Calu3 (cell line): Measurements from ENCODE around the gene WTAP. TPM values are rescaled to one million over a fixed set of nuclear protein-coding genes. Genes with fewer than 3 reads are reported as not detected.
"Not testable (repeated sequence)": the region's sequence is repeated elsewhere in the genome, so short reads cannot be mapped to it uniquely, and the experiment has no call there.

Source experiments
- BruUV-seq: library from RNA; stranded (reverse); fragments of 400-500 nt; replicated peaks from 2 replicates; lab custom pipeline; 2021; lab: Mats Ljungman, UMichigan
- CTCF ChIA-PET: fragments of 300-600 bp; sonication (Branson Sonifier 250); formaldehyde crosslinking; loops from one replicate; lab custom pipeline; 2022; ENCODE audit warnings: antibody characterized with exemption; lab: Charles Lee
- DNase-seq: peaks from one replicate; pipeline ENCODE4 v3.0.0; 2022
- H3K27ac Mint-ChIP-seq: one replicate; pipeline ENCODE4 v1.8.0; 2022; ENCODE audit warnings: mixed read lengths; ENCODE audit not compliant: unreplicated experiment
- H3K27me3 Mint-ChIP-seq: one replicate; pipeline ENCODE4 v1.8.0; 2022; ENCODE audit warnings: mixed read lengths; ENCODE audit not compliant: unreplicated experiment
- H3K36me3 Mint-ChIP-seq: one replicate; pipeline ENCODE4 v1.8.0; 2022; ENCODE audit warnings: mild to moderate bottlenecking, moderate library complexity, mixed read lengths; ENCODE audit not compliant: insufficient read depth, unreplicated experiment
- H3K4me1 Mint-ChIP-seq: one replicate; pipeline ENCODE4 v1.8.0; 2022; ENCODE audit warnings: mild to moderate bottlenecking, low read depth, mixed read lengths; ENCODE audit not compliant: unreplicated experiment
- H3K4me3 Mint-ChIP-seq: one replicate; pipeline ENCODE4 v1.8.0; 2022; ENCODE audit warnings: mild to moderate bottlenecking, low read depth, moderate library complexity, mixed read lengths; ENCODE audit not compliant: unreplicated experiment
- H3K9me3 Mint-ChIP-seq: one replicate; pipeline ENCODE4 v1.8.0; 2022; ENCODE audit warnings: low read depth, mixed read lengths; ENCODE audit not compliant: unreplicated experiment
- intact Hi-C: fragments of 100-400 bp; cut with micrococcal nuclease; formaldehyde crosslinking; loops from one replicate; pipeline ENCODE4 v1.10.0; 2022; ENCODE audit not compliant: unreplicated experiment
- total RNA-seq: library from RNA; stranded (reverse); gene quantifications from 2 replicates; pipeline ENCODE4 v1.2.3, GENCODE V29; 2022
- TF ChIP-seq, protein P1 (sequence below): fragments of 200-600 bp; IDR thresholded peaks from one replicate; pipeline ENCODE4 v1.8.0; 2022; ENCODE audit warnings: antibody characterized with exemption; ENCODE audit not compliant: unreplicated experiment

The WTAP gene
- total RNA-seq, 1 experiment from 2014 or later = 103 TPM

DNA sequence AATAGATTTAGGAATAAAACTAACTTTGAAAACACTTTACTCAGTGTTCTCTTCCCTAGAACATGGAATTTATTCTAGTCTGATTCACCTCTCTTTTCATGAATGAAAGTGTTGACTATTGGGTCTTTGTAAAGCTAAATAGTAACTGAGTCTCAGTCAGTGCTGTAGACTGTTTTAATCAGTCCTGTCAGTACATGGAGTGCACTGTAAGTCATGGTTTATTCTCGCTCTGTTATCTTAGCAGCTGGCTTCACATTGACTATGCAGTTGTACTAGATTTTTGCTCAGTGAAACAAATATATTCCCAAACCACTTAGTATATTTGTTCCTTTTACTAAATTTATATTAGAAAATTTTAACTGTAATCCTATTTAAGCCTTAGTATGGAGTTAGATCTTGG is 19.5 kb downstream of the WTAP start:
- Mint-ChIP-seq H3K27ac (no peak overlapping the region), H3K36me3 (peaks cover 42% of the 10 kb centered on the region), H3K4me3 (no peak overlapping the region), H3K9me3 (no peaks in the 10 kb centered on the region), H3K27me3 (no peaks in the 10 kb centered on the region), H3K4me1 (no peaks in the 10 kb centered on the region)
- no peak for DNase-seq
- TF ChIP-seq, protein P1, sequence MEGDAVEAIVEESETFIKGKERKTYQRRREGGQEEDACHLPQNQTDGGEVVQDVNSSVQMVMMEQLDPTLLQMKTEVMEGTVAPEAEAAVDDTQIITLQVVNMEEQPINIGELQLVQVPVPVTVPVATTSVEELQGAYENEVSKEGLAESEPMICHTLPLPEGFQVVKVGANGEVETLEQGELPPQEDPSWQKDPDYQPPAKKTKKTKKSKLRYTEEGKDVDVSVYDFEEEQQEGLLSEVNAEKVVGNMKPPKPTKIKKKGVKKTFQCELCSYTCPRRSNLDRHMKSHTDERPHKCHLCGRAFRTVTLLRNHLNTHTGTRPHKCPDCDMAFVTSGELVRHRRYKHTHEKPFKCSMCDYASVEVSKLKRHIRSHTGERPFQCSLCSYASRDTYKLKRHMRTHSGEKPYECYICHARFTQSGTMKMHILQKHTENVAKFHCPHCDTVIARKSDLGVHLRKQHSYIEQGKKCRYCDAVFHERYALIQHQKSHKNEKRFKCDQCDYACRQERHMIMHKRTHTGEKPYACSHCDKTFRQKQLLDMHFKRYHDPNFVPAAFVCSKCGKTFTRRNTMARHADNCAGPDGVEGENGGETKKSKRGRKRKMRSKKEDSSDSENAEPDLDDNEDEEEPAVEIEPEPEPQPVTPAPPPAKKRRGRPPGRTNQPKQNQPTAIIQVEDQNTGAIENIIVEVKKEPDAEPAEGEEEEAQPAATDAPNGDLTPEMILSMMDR = no peak
- intact Hi-C loops = no loop called here
- CTCF ChIA-PET = no interaction called here
- BruUV-seq = no TSS peak

DNA sequence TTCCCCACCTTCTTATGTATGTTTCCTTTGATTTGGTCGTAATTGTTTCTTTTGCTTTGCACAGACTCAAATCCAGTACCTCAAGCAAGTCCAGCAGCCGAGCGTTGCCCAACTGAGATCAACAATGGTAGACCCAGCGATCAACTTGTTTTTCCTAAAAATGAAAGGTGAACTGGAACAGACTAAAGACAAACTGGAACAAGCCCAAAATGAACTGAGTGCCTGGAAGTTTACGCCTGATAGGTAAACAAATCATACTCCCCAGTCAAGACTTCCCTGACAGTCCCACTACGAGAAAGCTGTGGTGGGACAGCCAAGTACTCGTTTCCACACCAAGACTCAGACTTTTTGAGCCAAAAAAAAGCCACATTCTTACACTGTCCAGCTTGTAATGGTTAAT is 20.8 kb downstream of the WTAP start:
- DNase-seq, intact Hi-C loops, BruUV-seq, H3K27ac Mint-ChIP-seq, CTCF ChIA-PET, H3K27me3 Mint-ChIP-seq, H3K4me3 Mint-ChIP-seq, H3K4me1 Mint-ChIP-seq, H3K9me3 Mint-ChIP-seq: not testable (repeated sequence)
- peaks cover 43% of the 10 kb centered on the region for H3K36me3 Mint-ChIP-seq

DNA sequence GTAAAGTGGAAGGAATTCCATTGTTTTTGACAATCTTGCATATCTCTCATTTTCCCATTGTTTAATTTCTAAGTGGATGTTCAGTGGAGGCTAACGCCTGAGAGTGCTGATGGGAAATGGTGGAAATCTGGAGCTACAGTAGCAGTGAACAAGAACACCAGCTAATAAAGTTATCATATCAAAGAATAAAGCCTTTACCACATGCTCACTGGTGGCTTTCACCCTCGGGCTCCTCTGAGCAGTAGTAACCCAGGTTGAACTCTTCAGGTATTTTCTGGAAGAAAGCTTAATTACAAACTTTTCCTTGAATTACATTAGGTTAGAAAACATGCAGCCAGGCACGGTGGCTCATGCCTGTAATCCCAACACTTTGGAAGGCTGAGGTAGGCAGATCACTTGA is 24.1 kb downstream of the WTAP start:
- Mint-ChIP-seq H3K4me1 (no peaks in the 10 kb centered on the region), H3K4me3 (no peak overlapping the region), H3K36me3 (peaks cover 55% of the 10 kb centered on the region), H3K9me3 (no peaks in the 10 kb centered on the region), H3K27me3 (no peaks in the 10 kb centered on the region), H3K27ac (no peak overlapping the region)
- CTCF ChIA-PET = no interaction called here
- no peak for DNase-seq
- TF ChIP-seq, protein P1 = no peak
- no TSS peak for BruUV-seq
- intact Hi-C loops = no loop called here

DNA sequence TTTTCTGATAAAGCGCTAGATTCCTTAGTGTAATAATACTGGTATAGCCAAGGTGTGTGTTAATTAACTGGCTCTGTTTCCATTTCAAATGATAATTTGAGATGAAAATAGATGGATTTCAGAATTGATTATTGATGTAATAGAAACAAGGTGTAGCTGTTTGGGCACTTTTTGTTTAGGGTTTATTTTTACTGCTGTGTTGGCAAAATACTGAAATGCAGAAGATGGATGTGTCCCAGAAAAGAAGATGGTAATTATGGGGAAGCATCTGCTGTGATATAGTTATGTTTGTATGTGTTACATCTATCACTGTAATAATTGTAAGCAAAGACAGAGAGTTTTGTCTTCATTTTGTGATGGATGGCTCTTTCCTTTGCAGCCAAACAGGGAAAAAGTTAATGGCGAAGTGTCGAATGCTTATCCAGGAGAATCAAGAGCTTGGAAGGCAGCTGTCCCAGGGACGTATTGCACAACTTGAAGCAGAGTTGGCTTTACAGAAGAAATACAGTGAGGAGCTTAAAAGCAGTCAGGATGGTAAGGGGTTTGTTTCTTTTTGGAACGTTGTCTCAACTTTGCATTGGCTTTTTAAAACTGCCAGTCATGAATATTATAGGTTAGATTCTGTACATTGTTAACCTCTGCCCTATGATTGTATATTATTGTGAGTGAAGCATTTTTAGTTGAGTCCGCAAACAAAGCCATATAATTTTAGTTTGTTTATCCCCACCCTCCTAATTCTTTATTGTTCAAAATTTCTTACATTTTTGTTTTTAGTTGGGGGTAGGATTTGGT is 26.0 kb downstream of the WTAP start:
- Mint-ChIP-seq H3K27me3 (no peaks in the 10 kb centered on the region), H3K4me1 (peaks cover 3% of the 10 kb centered on the region), H3K9me3 (no peaks in the 10 kb centered on the region), H3K36me3 (peaks cover 68% of the 10 kb centered on the region), H3K4me3 (no peak overlapping the region), H3K27ac (no peak overlapping the region)
- DNase-seq = no peak
- intact Hi-C loops = loop anchor here (2.0 kb wide), 1 partner anchor 14 kb away; no protein-coding TSS in a partner anchor
- TF ChIP-seq, protein P1 = no peak
- CTCF ChIA-PET = no interaction called here
- BruUV-seq = no TSS peak

DNA sequence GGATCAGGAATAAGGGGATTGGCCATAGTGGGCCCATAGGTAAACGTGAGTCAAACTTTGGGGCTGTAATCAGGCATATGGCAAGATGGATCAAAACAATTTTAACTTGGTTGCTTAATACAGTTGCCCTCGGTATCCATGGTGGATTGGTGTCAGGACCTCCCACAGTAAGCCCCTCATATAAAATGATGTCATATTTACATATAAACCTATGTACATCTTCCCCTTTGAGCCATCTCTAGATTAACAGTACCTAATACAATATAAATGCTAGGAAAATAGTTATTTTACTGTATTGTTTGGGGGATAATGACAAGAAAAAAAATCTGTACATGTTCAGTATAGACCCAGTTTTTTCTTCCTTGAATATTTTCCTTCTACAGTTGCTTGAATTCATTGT is 27.1 kb downstream of the WTAP start:
- Mint-ChIP-seq H3K27ac (no peak overlapping the region), H3K4me3 (no peak overlapping the region), H3K4me1 (peaks cover 8% of the 10 kb centered on the region), H3K9me3 (no peaks in the 10 kb centered on the region), H3K36me3 (peaks cover 64% of the 10 kb centered on the region), H3K27me3 (no peaks in the 10 kb centered on the region)
- intact Hi-C loops = no loop called here
- TF ChIP-seq, protein P1 = no peak
- CTCF ChIA-PET = no interaction called here
- no TSS peak for BruUV-seq
- no peak for DNase-seq
